Gastrocnemius medialis (tissue), 4 donors: ENCODE data around the gene OR12D3. TPM values are rescaled to one million over a fixed set of nuclear protein-coding genes. Genes with fewer than 3 reads are reported as not detected.

Source experiments
- ATAC-seq, 2 donors: fragments of 150-250 bp; one replicate each; pipeline ENCODE4 v1.9.1; 2016
- DNase-seq, 2 donors: peaks; one replicate each; pipeline ENCODE4 v3.0.0-alpha.2; 2019
- H3K27ac ChIP-seq, 4 donors: fragments of 200-600 bp; sonication (generic); 1 replicate in 1 of 4; 2 replicates in 3 of 4; pipeline ENCODE4 v1.5.1; 2016 to 2018; ENCODE audit warnings: mild to moderate bottlenecking in 2 of 4, moderate library complexity in 1 of 4
- H3K27me3 ChIP-seq, 3 donors: fragments of 200-600 bp; sonication (generic) in 2 of 3; 1 replicate in 1 of 3; 2 replicates in 2 of 3; pipeline versions ENCODE4 v1.5.1 to v1.6.0; 2016 to 2019; ENCODE audit warnings: mild to moderate bottlenecking in 1 of 3, moderate library complexity in 1 of 3
- H3K36me3 ChIP-seq, 2 donors: fragments of 200-600 bp; sonication (generic) in 1 of 2; one replicate each; pipeline ENCODE4 v1.5.1; 2017 to 2018
- H3K4me1 ChIP-seq, 2 donors: fragments of 200-600 bp; sonication (generic) in 1 of 2; one replicate each; pipeline ENCODE4 v1.5.1; 2016 to 2017; ENCODE audit warnings: mild to moderate bottlenecking in 2 of 2
- H3K4me3 ChIP-seq, 4 donors: fragments of 200-600 bp; sonication (generic) in 3 of 4; 1 replicate in 1 of 4; 2 replicates in 3 of 4; pipeline ENCODE4 v1.5.1; 2016 to 2019; ENCODE audit warnings: mild to moderate bottlenecking in 2 of 4
- H3K9me3 ChIP-seq, 3 donors: fragments of 200-600 bp; sonication (generic) in 2 of 3; 1 replicate in 1 of 3; 2 replicates in 2 of 3; pipeline ENCODE4 v1.5.1; 2016 to 2019
- CTCF ChIP-seq, 5 experiments: fragments of 450-650 bp in 3 of 5; fragments of 200-600 bp in 2 of 5; sonication (generic) in 2 of 5; IDR thresholded peaks in 4 of 5; conservative IDR thresholded peaks in 1 of 5; 1 replicate in 4 of 5; 2 replicates in 1 of 5; pipeline ENCODE4 v1.5.1; 2016 to 2019; ENCODE audit warnings: antibody characterized with exemption in 5 of 5, mild to moderate bottlenecking in 3 of 5, moderate library complexity in 3 of 5
- POLR2A ChIP-seq, 2 donors: fragments of 450-650 bp; IDR thresholded peaks; one replicate each; pipeline ENCODE4 v1.6.1; 2017; ENCODE audit warnings: antibody characterized with exemption in 2 of 2, mild to moderate bottlenecking in 2 of 2, moderate library complexity in 2 of 2
- in situ Hi-C, 4 donors: fragments of 200-750 bp; cut with MboI; loops; one replicate each; pipeline versions ENCODE4 v1.15.0 to v1.8.0; 2017; ENCODE audit warnings: low sequenced_read_pairs in 4 of 4
- intact Hi-C: fragments of 100-400 bp; cut with DNase I; formaldehyde crosslinking; loops from one replicate; pipeline ENCODE4 v1.15.1; 2023; ENCODE audit warnings: low total_unique reads
- total RNA-seq, 4 donors: library from RNA; depleted of rRNA; stranded (reverse); fragments of >200 nt; gene quantifications; one replicate each; pipeline versions ENCODE4 v1.1.0 to v1.2.3, GENCODE V29; 2016

The OR12D3 gene
- not detected for total RNA-seq

- TF ChIP-seq POLR2A (IDR thresholded peaks at IDR 0.05) (no peak), CTCF (IDR thresholded peaks at IDR 0.05 in 4 of 5, conservative IDR thresholded peaks at IDR 0.05 in 1 of 5) (no peak)
- H3K4me1 ChIP-seq, result no peaks in the 10 kb centered on the region
Measured at GRCh38 chr6:29375191-29375590, at the start of gene OR12D3. Gene OR12D3 (minus strand): TSS chr6:29375291. CDS start chr6:29375287, 4 bp downstream.

GRCh38 chr6:29424575-29424974 lies 49.5 kb upstream of the OR12D3 start:
- DNase-seq (no peak), ATAC-seq (no peak)
- Histone ChIP-seq H3K4me3 (no peak overlapping the region), H3K36me3 (no peaks in the 10 kb centered on the region), H3K27ac (no peak overlapping the region), H3K9me3 (no peaks in the 10 kb centered on the region), H3K27me3 (no peaks in the 10 kb centered on the region), H3K4me1 (no peaks in the 10 kb centered on the region)
- intact Hi-C loops (no loop called here), in situ Hi-C loops (no loop called here)
- TF ChIP-seq CTCF (IDR thresholded peaks at IDR 0.05 in 4 of 5, conservative IDR thresholded peaks at IDR 0.05 in 1 of 5) (no peak), POLR2A (IDR thresholded peaks at IDR 0.05) (no peak)

More at GRCh38 chr6:29375191-29375590, at the start of gene OR12D3:
- in situ Hi-C loops (no loop called here), intact Hi-C loops (no loop called here)
- Histone ChIP-seq H3K9me3 (no peaks in the 10 kb centered on the region), H3K4me3 (no peak within 1 kb of the TSS), H3K27me3 (no peaks in the 10 kb centered on the region), H3K36me3 (no peaks in the 10 kb centered on the region), H3K27ac (no peak within 1 kb of the TSS)
- no peak for DNase-seq
- ATAC-seq, result no peak

GRCh38 chr6:29424168-29424567 lies 49.1 kb upstream of the OR12D3 start:
- no peaks in the 10 kb centered on the region for H3K36me3 ChIP-seq
- intact Hi-C loops, result no loop called here

DNA sequence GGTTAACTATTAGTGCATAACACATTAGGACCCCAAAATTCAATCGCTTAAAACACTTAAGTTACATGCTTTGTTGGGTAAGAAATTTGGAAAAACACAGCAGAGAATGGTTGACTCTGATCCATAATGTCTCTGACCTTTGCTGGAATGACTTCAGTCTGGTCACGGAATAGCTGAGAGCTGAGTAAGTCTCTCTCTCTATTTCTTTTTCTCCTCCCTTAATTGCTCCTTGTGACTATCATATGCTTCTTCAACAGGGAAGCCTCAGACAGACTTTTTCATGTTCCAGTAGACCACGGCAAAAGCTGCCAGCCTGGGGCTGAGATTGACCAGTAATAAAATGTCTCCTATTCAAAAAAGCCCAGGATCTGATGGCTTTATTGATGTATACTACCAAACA lies 44.4 kb upstream of the OR12D3 start:
- Histone ChIP-seq H3K9me3 (no peaks in the 10 kb centered on the region), H3K27me3 (no peaks in the 10 kb centered on the region), H3K27ac (no peak overlapping the region), H3K4me1 (no peaks in the 10 kb centered on the region), H3K4me3 (no peak overlapping the region), H3K36me3 (no peaks in the 10 kb centered on the region)
- ATAC-seq (no peak), DNase-seq (no peak)
- TF ChIP-seq CTCF (IDR thresholded peaks at IDR 0.05 in 4 of 5, conservative IDR thresholded peaks at IDR 0.05 in 1 of 5), result no peak
- TF ChIP-seq POLR2A (IDR thresholded peaks at IDR 0.05), result no peak
- intact Hi-C loops (no loop called here), in situ Hi-C loops (no loop called here)

More at GRCh38 chr6:29424168-29424567, 49.1 kb upstream of the OR12D3 start:
- Histone ChIP-seq H3K27me3 (no peaks in the 10 kb centered on the region), H3K9me3 (no peaks in the 10 kb centered on the region), H3K4me3 (no peak overlapping the region), H3K27ac (no peak overlapping the region), H3K4me1 (no peaks in the 10 kb centered on the region)
- no peak for TF ChIP-seq CTCF (IDR thresholded peaks at IDR 0.05 in 4 of 5, conservative IDR thresholded peaks at IDR 0.05 in 1 of 5)
- ATAC-seq (no peak), DNase-seq (no peak)
- in situ Hi-C loops, result no loop called here

- no peaks in the 10 kb centered on the region for H3K36me3 ChIP-seq
- in situ Hi-C loops (no loop called here), intact Hi-C loops (no loop called here)
- TF ChIP-seq CTCF (IDR thresholded peaks at IDR 0.05 in 4 of 5, conservative IDR thresholded peaks at IDR 0.05 in 1 of 5), result no peak
- no peak for TF ChIP-seq POLR2A (IDR thresholded peaks at IDR 0.05)
- DNase-seq, result no peak
- H3K4me3 ChIP-seq, result no peak within 1 kb of the TSS
- no peaks in the 10 kb centered on the region for H3K27me3 ChIP-seq
- no peak within 1 kb of the TSS for H3K27ac ChIP-seq
- H3K4me1 ChIP-seq, result no peaks in the 10 kb centered on the region
- H3K9me3 ChIP-seq, result no peaks in the 10 kb centered on the region
- ATAC-seq, result no peak
Measured at GRCh38 chr6:29414588-29414987, 39.5 kb upstream of the OR12D3 start, which contains the start of gene OR12D1. Gene OR12D1 (plus strand): TSS chr6:29414928.
